Breast epithelium (tissue), 4 donors: ENCODE results near the gene CBFA2T2. TPM values are rescaled to one million over a fixed set of nuclear protein-coding genes. Genes with fewer than 3 reads are reported as not detected.
"Not testable (repeated sequence)": the region's sequence is repeated elsewhere in the genome, so short reads cannot be mapped to it uniquely, and the experiment has no call there.

Experiments used
- DNase-seq, 2 donors: peaks; one replicate each; pipeline ENCODE4 v3.0.0-alpha.2; 2019; ENCODE audit warnings: low spot score in 2 of 2
- H3K27ac ChIP-seq, 2 donors: fragments of 200-600 bp; sonication (generic) in 1 of 2; one replicate each; pipeline ENCODE4 v1.5.1; 2016 to 2019; ENCODE audit warnings: mild to moderate bottlenecking in 1 of 2
- H3K27me3 ChIP-seq, 2 donors: fragments of 200-600 bp; sonication (generic) in 1 of 2; one replicate each; pipeline versions ENCODE4 v1.5.1 to v1.6.0; 2017 to 2019; ENCODE audit warnings: control low read depth in 1 of 2, mild to moderate bottlenecking in 1 of 2
- H3K36me3 ChIP-seq: fragments of 200-600 bp; one replicate; pipeline ENCODE4 v1.5.1; 2019
- H3K4me1 ChIP-seq, 2 donors: fragments of 200-600 bp; sonication (generic); one replicate each; pipeline ENCODE4 v1.5.1; 2016 to 2019; ENCODE audit warnings: control low read depth in 1 of 2
- H3K4me3 ChIP-seq, 3 donors: fragments of 200-600 bp; sonication (generic); 1 replicate in 2 of 3; 2 replicates in 1 of 3; pipeline ENCODE4 v1.5.1; 2016 to 2019; ENCODE audit warnings: mild to moderate bottlenecking in 3 of 3, moderate library complexity in 2 of 3
- H3K9me3 ChIP-seq, 2 donors: fragments of 200-600 bp; sonication (generic) in 1 of 2; one replicate each; pipeline ENCODE4 v1.5.1; 2016 to 2019; ENCODE audit warnings: control low read depth in 1 of 2
- POLR2A ChIP-seq: fragments of 450-650 bp; IDR thresholded peaks from one replicate; pipeline ENCODE4 v1.6.1; 2016; ENCODE audit warnings: antibody characterized with exemption, mild to moderate bottlenecking, moderate library complexity
- POLR2AphosphoS5 ChIP-seq, 3 donors: sonication (generic); formaldehyde crosslinking; IDR thresholded peaks; one replicate each; pipeline ENCODE4 v1.6.1; 2017; ENCODE audit warnings: antibody characterized with exemption in 3 of 3
- intact Hi-C: fragments of 100-400 bp; cut with DNase I; formaldehyde crosslinking; loops from one replicate; pipeline ENCODE4 v1.15.1; 2023; ENCODE audit warnings: low total_unique reads
- total RNA-seq, 3 donors: library from RNA; depleted of rRNA; stranded (reverse); fragments of >200 nt; gene quantifications; one replicate each; pipeline ENCODE4 v1.1.0, GENCODE V29; 2016
- TF ChIP-seq, protein P1 (sequence below), 3 donors: fragments of 450-650 bp; IDR thresholded peaks; one replicate each; pipeline ENCODE4 v1.5.1; 2016 to 2017; ENCODE audit warnings: antibody characterized with exemption in 3 of 3, mild to moderate bottlenecking in 3 of 3, moderate library complexity in 3 of 3

The CBFA2T2 gene
- total RNA-seq, 3 donors from 2014 or later: 10.9 to 20.9 (median 17.0) TPM

- no peaks in the 10 kb centered on the region for H3K27me3 ChIP-seq
- no peaks in the 10 kb centered on the region for H3K4me1 ChIP-seq
- H3K36me3 ChIP-seq: no peaks in the 10 kb centered on the region
- no peaks in the 10 kb centered on the region for H3K9me3 ChIP-seq
- intact Hi-C loops: no loop called here
- DNase-seq: no peak
- no peak for TF ChIP-seq POLR2AphosphoS5 (IDR thresholded peaks at IDR 0.05)
- TF ChIP-seq, protein P1, sequence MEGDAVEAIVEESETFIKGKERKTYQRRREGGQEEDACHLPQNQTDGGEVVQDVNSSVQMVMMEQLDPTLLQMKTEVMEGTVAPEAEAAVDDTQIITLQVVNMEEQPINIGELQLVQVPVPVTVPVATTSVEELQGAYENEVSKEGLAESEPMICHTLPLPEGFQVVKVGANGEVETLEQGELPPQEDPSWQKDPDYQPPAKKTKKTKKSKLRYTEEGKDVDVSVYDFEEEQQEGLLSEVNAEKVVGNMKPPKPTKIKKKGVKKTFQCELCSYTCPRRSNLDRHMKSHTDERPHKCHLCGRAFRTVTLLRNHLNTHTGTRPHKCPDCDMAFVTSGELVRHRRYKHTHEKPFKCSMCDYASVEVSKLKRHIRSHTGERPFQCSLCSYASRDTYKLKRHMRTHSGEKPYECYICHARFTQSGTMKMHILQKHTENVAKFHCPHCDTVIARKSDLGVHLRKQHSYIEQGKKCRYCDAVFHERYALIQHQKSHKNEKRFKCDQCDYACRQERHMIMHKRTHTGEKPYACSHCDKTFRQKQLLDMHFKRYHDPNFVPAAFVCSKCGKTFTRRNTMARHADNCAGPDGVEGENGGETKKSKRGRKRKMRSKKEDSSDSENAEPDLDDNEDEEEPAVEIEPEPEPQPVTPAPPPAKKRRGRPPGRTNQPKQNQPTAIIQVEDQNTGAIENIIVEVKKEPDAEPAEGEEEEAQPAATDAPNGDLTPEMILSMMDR (IDR thresholded peaks at IDR 0.05): no peak
- no peak for TF ChIP-seq POLR2A
- no peak overlapping the region for H3K27ac ChIP-seq
- H3K4me3 ChIP-seq: no peak overlapping the region
Observed at GRCh38 chr20:33568868-33569801, 79.2 kb downstream of the CBFA2T2 start.

GRCh38 chr20:33569802-33570391 is 80.0 kb downstream of the CBFA2T2 start:
- no peaks in the 10 kb centered on the region for H3K36me3 ChIP-seq
- TF ChIP-seq POLR2AphosphoS5 (IDR thresholded peaks at IDR 0.05): no peak
- no peak for TF ChIP-seq POLR2A
- TF ChIP-seq, protein P1 (IDR thresholded peaks at IDR 0.05): no peak
- no peak overlapping the region for H3K27ac ChIP-seq
- intact Hi-C loops: no loop called here
- H3K9me3 ChIP-seq: no peaks in the 10 kb centered on the region
- no peaks in the 10 kb centered on the region for H3K4me1 ChIP-seq
- no peak overlapping the region for H3K4me3 ChIP-seq
- H3K27me3 ChIP-seq: no peaks in the 10 kb centered on the region
- DNase-seq: no peak

DNA sequence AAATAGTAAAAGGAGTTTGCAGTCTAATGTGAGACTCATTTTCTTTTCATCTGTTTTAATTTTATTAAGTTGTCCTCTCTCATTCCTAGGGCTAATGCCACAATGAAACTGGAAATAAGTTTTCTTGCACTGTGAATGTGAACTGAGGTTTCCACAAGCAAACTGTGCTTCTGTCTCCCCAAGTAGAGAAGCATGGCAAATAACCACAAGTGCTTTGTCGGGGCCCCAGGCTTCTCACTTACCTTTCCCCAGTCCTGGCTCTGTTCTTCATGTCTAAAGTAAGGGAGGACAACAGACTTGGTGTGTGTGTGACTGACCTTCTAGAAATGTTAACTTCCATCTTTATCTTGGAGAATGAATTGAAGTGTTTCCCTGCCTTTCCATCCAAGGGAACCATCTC is 80.8 kb downstream of the CBFA2T2 start:
- no peak for DNase-seq
- Histone ChIP-seq H3K27ac (no peak overlapping the region), H3K9me3 (no peaks in the 10 kb centered on the region), H3K27me3 (no peaks in the 10 kb centered on the region), H3K4me1 (no peaks in the 10 kb centered on the region), H3K36me3 (no peaks in the 10 kb centered on the region), H3K4me3 (no peak overlapping the region)
- no peak for TF ChIP-seq POLR2A
- TF ChIP-seq POLR2AphosphoS5 (IDR thresholded peaks at IDR 0.05): no peak
- TF ChIP-seq, protein P1 (IDR thresholded peaks at IDR 0.05): no peak
- intact Hi-C loops: no loop called here

DNA sequence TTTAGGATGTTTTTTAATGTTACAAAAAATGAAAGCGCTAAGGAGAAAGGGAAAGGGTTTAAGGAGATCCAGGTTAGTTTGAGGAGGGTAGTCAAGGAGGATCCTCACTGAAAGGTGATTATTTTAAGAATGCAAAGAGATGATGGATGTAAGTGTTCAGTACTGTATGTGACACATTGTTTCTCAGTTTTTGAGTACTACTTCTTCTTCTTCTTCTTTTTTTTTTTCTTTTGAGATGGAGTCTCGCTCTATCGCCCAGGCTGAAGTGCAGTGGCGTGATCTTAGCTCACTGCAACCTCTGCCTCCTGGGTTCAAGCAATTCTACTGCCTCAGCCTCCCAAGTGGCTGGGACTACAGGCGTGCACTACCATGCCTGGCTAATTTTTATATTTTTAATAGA is 83.4 kb downstream of the CBFA2T2 start:
- H3K27ac ChIP-seq, DNase-seq, H3K9me3 ChIP-seq, H3K4me1 ChIP-seq, H3K27me3 ChIP-seq, intact Hi-C loops, H3K36me3 ChIP-seq, H3K4me3 ChIP-seq: not testable (repeated sequence)

DNA sequence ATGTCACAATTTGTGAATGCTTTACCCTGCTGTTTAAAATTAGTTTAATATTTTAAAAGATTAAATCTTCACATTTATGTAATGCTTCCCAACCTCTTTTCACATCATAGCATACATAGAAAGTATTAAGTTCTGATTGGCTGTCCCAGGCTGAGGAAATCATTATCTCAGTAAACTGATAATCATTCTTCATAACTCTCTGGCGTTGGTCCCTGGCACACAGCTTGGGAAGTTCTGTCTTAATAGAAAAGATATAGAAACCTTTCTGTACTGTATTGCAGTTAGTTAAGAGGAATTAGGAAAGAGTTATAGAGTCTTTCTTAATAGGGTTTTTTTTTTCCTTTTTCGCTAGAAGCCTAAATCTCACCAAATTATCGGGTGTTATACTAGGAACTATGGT is 85.4 kb downstream of the CBFA2T2 start:
- no peak for DNase-seq
- TF ChIP-seq POLR2AphosphoS5 (IDR thresholded peaks at IDR 0.05): no peak
- TF ChIP-seq, protein P1 (IDR thresholded peaks at IDR 0.05): no peak
- TF ChIP-seq POLR2A: no peak
- no peaks in the 10 kb centered on the region for H3K9me3 ChIP-seq
- H3K27ac ChIP-seq: no peak overlapping the region
- intact Hi-C loops: no loop called here
- H3K36me3 ChIP-seq: no peaks in the 10 kb centered on the region
- no peaks in the 10 kb centered on the region for H3K27me3 ChIP-seq
- no peaks in the 10 kb centered on the region for H3K4me1 ChIP-seq
- H3K4me3 ChIP-seq: no peak overlapping the region
